Measurements from ENCODE around the gene DZIP1L.

Gene DZIP1L

DNA sequence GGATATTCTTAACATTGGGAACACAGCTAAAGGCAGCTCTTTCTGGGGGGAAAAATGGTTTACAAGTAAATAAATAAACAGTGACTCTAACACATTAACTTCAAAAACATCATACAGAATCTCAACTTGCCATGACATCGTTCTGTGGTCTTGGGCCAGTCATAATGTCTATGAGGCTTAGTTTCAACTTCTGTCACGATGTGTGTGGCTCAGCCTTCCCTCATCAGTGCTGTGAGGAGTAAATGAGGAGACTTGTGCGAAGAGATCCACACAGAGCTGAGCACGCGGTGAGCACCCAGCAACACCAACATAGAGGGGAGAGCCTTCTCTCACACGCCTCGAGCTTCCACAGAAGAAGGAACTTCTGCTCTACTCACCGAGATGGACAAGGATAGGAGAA is 49.0 kb downstream of the DZIP1L start:
- DNase-seq, result no peak

DNA sequence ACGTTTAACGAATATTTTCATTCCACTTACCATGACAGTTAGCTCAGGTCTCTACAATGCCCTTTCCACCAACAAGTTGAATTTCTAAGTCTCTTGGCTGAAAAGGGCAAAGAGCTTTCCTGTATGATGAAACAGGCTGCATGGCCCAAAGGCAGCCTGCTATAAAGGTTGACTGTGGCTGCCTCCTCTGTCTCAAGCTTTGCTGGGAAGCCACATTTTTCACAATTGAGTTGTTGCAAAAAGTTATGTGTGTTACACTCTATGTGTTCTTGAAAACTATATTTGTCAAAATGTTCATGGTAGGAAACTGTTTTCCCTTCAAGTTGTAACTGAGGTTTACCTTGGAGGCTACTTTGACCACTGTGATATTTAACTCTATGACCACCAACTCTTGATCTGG is 49.5 kb downstream of the DZIP1L start:
- no peak for DNase-seq

DNA sequence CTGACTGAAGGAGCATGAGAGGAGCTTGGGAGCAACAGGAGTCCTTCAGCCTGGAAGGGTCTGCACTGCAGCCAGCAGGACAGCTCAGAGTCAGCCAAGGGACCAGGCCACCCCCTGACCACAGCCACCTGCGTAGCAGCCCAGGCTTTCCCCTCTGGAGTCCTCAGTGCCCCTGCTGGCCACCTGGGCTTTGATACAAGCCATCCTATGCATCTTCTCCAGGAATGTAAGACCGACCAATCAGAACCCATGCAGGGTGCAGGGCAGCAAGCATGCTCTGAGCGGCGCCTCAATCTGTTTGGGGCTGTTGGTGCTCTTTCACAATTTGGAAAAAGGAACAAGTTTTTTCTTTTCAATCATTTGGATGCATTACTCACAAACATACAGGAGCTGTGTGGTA is 52.0 kb downstream of the DZIP1L start:
- no peak for DNase-seq

DNA sequence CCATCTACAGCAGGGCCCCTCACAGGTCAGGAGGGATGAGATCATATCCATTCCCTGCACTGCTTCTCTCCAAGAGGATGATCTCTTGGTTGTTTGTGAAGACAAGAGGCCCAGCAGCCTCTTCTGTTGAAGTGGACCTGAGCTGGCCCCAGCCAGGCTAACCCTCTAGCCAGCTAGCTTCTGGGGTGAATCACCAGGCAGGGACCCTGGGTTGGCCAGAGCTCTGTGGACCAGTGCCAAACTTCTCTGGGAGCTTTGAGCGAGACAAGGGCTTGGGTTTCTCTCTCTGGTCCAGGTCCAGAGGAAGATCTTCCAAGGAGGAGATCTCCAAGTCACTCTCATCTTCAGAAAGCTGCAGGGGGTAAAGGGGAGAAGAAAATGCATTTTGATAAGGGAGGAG is 52.8 kb downstream of the DZIP1L start:
- no peak for DNase-seq

DNA sequence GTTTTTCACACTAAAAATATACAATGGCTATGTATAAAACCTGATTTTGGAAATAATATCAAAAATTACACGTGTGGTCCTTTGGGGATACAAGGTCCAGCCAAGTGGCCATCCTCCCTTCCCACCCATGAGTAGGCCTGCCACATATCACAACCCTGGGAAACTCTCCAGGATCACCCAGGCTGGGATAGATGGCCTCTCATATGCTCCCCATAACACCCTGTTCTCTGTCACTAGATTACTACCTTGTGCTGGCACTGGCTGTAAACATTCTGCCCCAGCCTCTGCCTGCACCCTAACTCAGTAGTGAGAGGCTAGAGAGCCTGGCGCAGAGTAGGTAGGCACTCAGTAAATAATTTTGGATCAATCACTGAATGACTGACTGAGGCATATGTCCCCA is 53.4 kb downstream of the DZIP1L start:
- no peak for DNase-seq

DNA sequence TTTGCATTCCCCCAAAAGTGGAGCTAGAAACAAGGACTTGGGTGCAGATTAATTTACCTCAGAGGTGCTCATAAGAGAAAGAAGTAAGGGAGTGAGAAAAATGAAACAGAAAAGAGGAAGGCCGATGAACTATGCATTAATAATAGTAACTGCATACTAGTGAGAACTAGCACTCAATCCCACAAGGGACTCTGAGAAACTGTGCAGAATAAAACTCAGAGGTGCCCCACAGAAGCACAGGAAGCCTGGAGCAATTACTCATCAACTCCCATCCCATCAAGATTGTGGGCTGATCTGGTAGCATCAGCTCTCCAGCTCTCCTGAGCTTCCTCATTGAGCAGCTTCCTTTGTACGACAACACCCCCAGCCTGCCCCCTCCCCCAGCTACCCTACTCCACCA is 54.6 kb downstream of the DZIP1L start:
- no peak for DNase-seq

DNA sequence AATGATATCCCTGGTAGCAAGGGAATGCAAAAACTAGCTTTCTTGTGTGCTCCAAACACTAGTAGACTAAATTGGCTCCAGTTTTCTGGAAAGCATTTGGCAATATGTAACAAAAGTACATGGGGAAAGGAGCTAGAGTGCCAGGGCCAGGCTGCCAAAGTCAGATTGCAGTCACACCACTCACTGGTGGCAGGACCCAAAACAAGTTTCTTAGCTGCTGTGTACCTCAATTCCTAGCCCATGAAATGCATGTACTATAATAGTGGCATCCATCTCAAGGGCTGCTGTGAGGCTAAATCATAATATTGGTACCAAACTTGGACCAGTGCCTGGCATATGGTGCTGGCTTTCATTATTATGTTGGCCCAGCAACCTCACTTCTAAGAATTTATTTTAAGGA is 56.1 kb downstream of the DZIP1L start:
- DNase-seq, result no peak

DNA sequence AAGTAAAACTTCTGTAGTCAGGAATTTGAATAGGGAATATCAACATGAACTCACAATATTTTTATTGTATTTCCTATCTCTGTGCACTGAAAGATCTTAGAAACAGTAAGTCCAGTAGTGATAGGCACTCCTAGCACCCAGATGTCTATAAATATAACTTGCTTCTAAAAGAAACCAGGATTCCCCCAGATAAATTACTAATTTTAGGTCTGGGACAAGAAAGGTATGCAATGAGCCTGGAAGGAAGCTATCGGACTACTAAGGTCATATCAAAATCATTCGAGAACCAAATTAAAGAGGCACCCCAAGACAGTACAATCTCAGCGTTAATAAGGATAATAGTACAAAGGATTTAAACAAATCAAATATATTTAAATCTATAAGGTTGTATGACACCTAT is 58.0 kb downstream of the DZIP1L start:
- DNase-seq, result no peak

DNA sequence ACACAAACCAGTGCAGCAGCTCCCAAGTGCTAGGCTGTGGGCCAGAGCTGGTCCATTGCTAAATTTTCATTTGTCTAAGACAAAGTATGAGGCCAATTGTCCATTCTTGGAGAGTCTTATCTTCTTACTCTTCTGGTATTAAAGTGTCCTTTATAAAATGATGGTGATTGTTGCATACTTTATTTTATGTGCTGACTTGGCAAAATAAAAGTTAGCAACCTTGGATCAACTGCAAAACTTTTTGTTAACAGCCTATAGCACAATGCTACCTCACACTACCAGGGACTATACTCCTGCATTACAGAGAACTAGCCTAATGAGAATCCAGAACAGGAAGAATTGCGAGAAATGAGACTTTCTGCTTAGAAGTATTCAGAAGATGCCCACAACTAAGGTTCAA is 61.4 kb downstream of the DZIP1L start:
- no peak for DNase-seq

DNA sequence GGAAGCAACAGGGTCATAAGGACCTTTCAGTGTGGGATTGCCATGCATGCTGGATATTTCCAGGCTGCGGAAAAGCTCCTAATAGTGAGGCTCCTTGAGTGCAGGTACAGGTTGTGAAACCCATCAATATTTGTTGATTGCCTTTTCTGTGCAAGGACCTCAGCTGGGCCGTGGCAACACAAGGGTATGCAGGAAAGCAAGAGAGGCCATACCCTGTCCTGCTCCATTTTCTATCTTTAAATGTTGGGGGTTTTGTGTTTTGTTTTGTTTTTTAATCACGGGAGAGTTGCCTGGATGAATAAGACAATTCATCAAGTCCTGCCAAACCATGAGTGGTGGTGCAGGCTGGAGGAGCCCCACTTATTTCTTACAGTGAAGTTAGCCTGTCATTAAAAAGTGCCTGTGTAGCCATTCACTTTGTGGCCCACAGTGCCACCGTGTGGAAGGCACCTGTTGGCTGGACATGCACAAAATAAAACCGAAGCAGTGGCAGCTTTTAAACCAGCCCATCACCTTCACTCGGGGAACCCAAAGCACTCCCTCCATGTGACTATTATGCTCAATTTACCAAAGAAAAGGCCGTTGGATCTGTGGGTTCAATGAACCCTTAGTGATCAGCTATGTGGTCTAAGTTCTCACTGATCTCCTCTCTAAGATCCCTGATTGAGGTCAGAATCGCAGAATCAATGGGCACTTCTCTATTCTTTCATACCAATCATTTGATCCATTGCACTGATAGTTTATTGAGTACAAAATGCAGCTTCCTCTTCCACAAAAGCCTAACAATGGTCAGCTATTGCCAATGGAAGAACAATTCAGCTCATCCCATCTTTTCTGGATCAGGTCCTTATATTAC is 63.2 kb downstream of the DZIP1L start:
- DNase-seq, result peak; percentile 17

DNA sequence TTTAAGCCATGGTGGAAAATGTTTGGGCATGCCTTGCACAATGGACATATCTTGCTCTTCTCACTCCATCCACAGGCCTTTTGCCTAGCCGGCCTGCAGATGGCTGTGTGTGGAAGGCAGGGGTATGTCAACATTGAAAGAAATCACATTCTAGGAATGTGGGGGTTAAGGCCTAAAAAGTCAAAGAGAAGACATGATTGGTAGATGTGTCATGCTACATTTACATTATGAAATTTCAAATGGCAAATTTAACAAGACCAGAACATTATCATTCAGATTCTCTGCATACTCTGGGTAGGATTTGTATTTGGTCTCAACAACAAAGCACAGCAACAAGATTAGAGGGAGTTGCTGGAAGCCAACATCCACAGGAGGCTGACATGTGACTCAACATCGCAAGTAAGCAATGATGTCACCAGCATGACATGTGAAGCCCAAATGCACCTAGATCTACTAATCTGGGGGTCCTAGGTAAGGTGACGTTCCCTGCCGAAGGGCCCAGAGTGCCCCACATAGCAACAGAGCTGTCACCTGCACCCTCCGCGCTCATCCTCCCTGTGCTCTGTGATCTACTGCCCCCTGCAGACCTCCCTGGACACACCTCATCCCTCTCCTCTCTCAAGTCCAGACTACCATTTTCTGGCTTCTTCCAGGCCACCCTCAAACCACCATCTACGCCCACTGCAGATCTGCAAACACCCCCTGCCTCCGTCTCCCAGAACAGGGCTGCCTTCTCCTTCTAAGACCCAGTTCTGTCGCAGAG is 66.1 kb downstream of the DZIP1L start:
- DNase-seq, result no peak

DNA sequence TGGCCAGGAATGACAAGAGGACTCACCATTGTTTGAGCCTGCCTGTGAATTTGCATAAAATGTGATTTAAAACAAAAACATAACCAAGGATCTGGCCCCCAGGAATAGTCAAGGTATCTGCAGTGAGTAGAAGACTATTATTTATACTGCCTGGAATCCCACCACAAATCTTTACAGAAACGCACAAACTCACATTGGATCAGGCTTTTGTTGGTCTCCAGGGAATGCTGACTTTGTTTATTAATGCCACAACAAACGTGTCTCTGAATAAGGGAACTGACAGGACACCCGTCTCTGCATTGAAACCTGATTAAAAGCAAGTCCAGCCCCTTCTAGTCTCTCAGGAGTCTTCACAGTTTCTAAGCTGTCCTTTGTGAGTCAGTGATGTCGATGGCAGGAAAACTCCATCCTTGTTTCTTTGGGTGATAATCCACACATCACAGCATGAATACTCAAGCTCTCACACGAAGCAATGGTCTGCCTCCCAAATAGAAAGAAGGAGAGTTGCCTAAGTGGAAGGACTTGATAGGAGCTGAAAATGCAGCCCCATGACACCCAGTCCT is 67.7 kb downstream of the DZIP1L start:
- no peak for DNase-seq

DNA sequence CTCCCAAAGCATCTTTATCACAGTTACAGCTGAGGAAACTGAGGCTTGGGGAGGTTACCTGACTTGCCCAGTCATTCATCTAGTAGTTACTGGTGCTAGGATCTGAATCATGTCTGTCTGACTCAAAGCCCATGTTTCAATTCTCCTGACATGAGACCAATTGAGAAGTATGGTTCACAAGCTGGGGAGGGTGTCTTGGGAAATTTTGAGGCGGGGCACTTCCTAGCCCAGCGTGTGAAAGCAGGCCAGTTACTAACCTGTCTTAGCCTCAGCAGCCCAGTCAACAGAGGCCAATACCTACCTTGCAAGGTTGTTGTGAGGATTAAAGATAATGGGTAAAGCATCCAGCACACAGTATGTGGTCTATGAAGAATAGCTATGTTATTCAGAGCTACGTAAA is 68.5 kb downstream of the DZIP1L start:
- no peak for DNase-seq

DNA sequence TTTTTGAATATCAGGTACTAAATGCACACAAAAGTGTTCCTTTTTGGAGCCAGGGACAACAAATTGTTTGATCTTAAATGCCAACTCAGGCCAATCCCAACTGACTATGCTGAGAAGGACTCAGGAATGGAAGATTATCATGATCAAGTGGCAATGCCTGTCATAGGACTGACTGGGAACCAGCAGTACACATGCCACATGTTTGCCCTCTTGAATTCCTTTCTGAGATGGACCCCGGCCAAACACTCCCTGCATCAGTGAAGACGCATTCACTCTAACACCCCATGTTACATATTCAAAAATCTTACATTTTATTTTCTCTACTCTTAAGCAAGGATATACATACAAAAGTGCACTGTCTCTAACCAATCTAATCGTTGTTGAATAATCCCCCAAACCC is 69.3 kb downstream of the DZIP1L start:
- no peak for DNase-seq

DNA sequence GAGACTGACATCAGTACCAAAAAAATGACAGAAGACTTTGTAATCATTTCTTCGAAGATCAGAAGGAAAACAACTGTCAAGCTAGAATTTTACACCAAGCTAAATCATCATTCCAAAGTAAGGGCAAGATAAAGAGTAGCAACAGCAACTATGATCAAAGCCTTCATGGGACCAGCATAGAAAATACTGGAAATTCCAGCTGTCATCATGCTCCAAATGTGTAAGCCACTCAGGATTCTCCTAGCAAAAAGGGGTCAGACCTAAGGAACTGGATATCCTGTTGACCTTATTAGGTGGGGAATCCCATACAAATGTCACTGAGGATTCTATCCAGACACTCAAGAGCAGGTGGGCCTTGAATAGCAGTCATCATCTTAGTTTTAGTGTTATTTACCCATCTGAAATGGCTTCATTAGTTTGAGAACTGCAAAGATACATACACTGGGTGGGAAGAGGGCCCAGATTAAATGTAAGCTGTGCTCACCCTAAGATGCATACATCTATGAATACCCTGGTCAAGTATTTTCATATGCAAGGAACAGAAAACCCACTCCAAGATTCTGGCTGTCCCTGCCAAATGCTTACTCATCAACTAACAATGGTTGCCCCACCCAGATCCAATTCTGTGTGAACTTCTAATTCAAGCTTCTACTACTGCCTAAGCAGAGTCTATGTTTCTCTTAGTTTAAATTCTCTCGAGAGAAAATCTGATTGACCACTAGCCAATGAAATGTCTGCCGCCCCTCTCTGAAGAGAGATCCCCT is 72.0 kb downstream of the DZIP1L start:
- DNase-seq, result no peak

DNA sequence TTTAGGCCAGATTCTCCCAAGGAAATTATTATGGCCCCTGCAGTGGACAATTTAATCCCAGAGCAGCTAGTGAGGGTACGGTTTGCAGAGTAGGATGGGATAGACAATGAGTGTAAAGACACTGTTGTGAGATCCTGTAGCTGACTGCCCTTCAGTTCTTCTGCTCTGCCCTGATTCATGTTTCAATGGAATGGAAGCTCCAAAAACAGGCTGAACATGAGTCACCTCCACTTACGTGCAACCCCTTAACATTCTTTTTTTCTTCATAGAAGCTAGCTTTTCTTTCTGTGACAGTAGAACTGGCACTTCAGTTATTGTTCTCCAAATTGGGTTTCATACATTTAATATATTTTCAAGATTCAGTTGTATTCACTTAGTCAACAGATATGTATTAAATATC is 73.4 kb downstream of the DZIP1L start:
- no peak for DNase-seq

DNA sequence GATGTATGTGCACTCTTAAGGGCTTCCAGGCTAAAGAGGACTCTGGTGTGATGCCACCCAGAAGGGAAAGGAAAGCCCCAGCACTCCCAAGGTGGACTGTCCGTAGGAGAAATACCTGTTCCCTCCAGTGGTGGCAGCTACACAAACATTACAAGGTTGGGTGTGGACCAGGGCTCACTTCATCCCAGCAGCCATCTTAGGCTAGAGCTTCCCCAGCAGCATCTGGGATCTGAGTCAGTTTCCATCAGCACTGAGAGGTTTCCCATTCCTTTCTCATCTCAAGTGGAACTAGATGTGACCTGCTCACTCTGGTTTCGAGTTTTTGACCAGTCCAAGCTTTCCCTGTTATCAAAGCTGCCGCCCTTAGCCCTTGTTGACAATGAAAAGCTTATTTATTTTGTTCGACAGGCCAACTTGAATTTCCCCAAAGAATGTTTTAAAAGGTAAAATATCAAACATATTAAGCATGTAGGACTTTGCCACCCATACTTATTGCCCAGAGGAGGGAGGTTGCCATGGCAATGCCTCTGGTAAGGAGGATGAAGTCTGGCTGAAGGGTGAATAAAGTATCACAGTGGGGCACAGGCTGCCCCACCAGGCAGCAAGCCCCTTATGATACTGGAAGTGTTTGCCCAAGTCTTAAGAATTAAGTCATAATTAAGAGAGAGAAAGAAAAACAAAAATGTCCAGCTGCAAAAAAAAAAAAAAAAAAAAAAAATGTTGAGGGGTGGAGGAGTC is 76.5 kb downstream of the DZIP1L start:
- DNase-seq, result no peak

DNA sequence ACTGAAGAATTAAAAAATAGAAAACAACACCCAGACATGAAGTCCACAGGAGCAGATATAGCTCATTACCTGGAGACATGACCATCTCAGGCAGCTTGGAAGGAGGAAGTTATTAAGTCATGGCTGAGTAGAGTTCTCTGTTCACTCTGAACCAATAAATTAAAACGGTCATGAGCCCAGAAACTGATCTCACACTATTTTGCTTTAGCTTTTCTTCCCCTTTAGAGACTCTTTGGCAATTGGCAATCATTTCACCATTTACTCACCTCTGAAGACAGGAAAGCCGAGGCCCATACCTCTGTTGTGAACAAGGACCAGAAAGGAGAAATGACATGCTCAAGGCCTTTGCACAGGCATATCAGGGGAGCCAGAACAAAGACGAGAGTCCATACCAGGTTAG is 78.8 kb downstream of the DZIP1L start:
- no peak for DNase-seq

DNA sequence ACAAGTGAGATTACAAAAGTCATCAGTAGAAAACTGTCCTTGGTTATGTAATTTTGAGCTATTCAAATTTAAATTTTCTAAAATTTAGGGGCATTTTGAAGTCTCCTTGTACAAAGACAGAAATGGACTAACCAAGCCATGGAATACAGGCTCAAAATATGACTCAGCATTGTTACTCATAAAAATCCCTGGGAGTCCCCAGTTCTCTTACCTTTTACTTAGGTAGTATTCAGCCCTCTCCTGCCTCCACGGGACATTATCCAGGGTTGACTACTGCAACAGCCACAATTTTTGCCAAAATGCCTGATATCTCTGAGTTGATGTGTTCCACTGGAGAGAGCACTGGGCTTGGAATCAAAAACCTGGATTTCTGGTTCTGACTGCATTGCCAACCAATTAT is 80.5 kb downstream of the DZIP1L start:
- no peak for DNase-seq

DNA sequence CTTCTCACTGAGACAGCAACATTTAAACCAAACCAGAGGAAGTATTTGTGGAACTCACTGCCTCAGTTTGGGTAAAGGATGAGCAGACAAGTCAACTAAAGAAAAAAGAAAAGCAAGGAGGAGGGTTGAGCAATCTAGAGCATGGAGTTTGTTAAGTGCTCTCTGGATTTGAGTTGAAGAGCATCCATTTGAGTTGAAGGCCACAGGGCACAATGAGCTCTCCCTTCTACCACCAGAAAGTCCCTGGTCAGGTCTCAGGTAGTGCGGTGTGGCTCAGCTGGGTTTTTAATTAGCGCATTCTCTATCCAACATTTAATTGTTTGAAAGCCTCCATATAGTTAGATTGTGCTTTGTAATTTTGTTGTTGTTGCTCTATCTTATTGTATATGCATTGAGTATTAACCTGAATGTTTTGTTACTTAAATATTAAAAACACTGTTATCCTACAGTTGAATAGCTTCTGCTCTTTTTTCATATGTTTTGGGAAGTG is 82.2 kb downstream of the DZIP1L start:
- no peak for DNase-seq

DNA sequence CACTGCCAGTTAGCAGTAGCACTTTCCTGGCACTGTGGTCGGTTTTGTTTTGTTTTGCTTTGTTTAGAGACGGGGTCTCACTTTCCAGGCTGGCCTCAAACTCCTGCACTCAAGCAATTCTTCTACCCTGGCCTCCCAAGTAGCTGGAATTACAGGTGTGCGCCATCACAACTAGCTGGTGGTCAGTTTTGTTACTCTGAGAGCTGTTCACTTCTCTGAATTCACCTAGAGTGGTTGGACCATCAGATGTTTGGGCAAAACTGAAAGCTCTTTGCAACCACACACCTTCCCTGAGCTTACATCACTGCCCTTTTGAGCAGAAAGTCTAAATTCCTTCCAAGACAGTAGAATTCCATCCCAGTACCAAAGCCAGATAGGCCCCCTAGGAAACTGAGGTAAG is 82.8 kb downstream of the DZIP1L start:
- no peak for DNase-seq

DNA sequence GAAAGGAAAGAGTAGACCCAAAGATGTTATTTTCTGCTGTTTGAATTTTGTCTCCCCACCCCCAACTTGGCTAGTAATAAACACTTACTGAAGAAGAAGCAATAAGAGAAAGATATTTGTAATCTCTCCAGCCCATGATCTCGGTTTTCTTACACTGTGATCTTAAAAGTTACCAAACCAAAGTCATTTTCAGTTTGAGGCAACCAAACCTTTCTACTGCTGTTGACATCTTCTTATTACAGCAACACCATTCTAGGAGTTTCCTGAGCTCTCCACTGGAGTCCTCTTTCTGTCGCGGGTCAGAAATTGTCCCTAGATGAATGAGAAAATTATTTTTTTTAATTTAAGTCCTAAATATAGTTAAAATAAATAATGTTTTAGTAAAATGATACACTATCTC is 83.9 kb downstream of the DZIP1L start:
- no peak for DNase-seq
